ENCODE results near the gene NNAT. TPM values are rescaled to one million over a fixed set of nuclear protein-coding genes. Genes with fewer than 3 reads are reported as not detected.

The NNAT gene
- total RNA-seq, 1 donor = not detected

GRCh38 chr20:37565134-37565811 lies 44.2 kb downstream of the NNAT start:
- no peak for DNase-seq (ENCODE audit: insufficient read length, low spot score, missing footprints)
- Histone ChIP-seq H3K27ac (ENCODE audit: low read depth, low read length) (no peak overlapping the region), H3K36me3 (ENCODE audit: insufficient read depth, low read length) (no peaks in the 10 kb centered on the region), H3K4me3 (ENCODE audit: insufficient read depth, low read length) (no peak overlapping the region), H3K79me2 (ENCODE audit: insufficient read depth, low read length) (no peaks in the 10 kb centered on the region), H3K4me2 (ENCODE audit: insufficient read depth, low read length) (no peak overlapping the region), H2AFZ (ENCODE audit: low read length) (no peak overlapping the region), H4K20me1 (ENCODE audit: insufficient read depth, low read length) (no peaks in the 10 kb centered on the region), H3K4me1 (ENCODE audit: insufficient read depth, low read length) (no peaks in the 10 kb centered on the region), H3K27me3 (ENCODE audit: insufficient read depth, low read length) (peaks cover 56% of the 10 kb centered on the region), H3K9me3 (ENCODE audit: low read depth, low read length) (no peaks in the 10 kb centered on the region)
- TF ChIP-seq CTCF (IDR thresholded peaks at IDR 0.05; ENCODE audit: extremely low read depth, low read depth, low read length) = no peak

- Histone ChIP-seq H3K27ac (ENCODE audit: low read depth, low read length) (no peak overlapping the region), H3K4me1 (ENCODE audit: insufficient read depth, low read length) (no peaks in the 10 kb centered on the region), H3K4me2 (ENCODE audit: insufficient read depth, low read length) (no peak overlapping the region), H3K4me3 (ENCODE audit: insufficient read depth, low read length) (no peak overlapping the region), H3K27me3 (ENCODE audit: insufficient read depth, low read length) (peaks cover 62% of the 10 kb centered on the region), H4K20me1 (ENCODE audit: insufficient read depth, low read length) (no peaks in the 10 kb centered on the region), H3K36me3 (ENCODE audit: insufficient read depth, low read length) (no peaks in the 10 kb centered on the region), H2AFZ (ENCODE audit: low read length) (no peak overlapping the region), H3K9me3 (ENCODE audit: low read depth, low read length) (no peaks in the 10 kb centered on the region), H3K79me2 (ENCODE audit: insufficient read depth, low read length) (no peaks in the 10 kb centered on the region)
- no peak for DNase-seq (ENCODE audit: insufficient read length, low spot score, missing footprints)
- TF ChIP-seq CTCF (IDR thresholded peaks at IDR 0.05; ENCODE audit: extremely low read depth, low read depth, low read length) = no peak
These were observed 45.7 kb downstream of the NNAT start for GRCh38 chr20:37566590-37567330.

- Histone ChIP-seq H3K27me3 (ENCODE audit: insufficient read depth, low read length) (peaks cover 64% of the 10 kb centered on the region), H3K79me2 (ENCODE audit: insufficient read depth, low read length) (no peaks in the 10 kb centered on the region), H3K9me3 (ENCODE audit: low read depth, low read length) (no peaks in the 10 kb centered on the region), H3K4me3 (ENCODE audit: insufficient read depth, low read length) (no peak overlapping the region), H3K27ac (ENCODE audit: low read depth, low read length) (no peak overlapping the region), H2AFZ (ENCODE audit: low read length) (no peak overlapping the region), H3K4me1 (ENCODE audit: insufficient read depth, low read length) (no peaks in the 10 kb centered on the region), H3K36me3 (ENCODE audit: insufficient read depth, low read length) (no peaks in the 10 kb centered on the region), H4K20me1 (ENCODE audit: insufficient read depth, low read length) (no peaks in the 10 kb centered on the region), H3K4me2 (ENCODE audit: insufficient read depth, low read length) (no peak overlapping the region)
- TF ChIP-seq CTCF (IDR thresholded peaks at IDR 0.05; ENCODE audit: extremely low read depth, low read depth, low read length) = no peak
- DNase-seq (ENCODE audit: insufficient read length, low spot score, missing footprints) = no peak
These were observed 46.2 kb downstream of the NNAT start for GRCh38 chr20:37567331-37567665.

Data from osteoblast (primary cell).